ENCODE results near the gene PPP2R2B. TPM values are rescaled to one million over a fixed set of nuclear protein-coding genes. Genes with fewer than 3 reads are reported as not detected.

The PPP2R2B gene
- total RNA-seq, 4 donors from 2014 or later: 0.20 to 1.9 (median 1.3) TPM

DNA sequence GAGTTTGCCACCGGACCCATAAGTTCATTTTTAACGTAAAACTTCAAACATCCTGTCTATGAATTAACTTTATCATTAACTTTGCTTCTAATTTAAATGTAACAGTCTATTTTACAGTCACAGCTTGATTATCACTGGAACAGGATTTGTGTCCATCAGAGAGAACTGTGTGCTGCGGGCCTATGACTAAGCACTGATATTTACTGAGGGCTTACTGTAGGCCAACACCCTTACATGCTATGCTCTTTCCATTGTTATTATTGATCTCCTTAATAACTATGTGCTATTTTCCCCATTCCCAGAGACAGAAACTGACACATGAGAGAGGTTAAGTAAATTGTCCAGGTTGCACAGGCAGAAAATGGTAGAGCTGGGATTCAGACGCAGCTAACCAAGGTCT, 338.6 kb downstream of the PPP2R2B start:
- no peak overlapping the region for H3K4me3 ChIP-seq
- TF ChIP-seq EP300 (IDR thresholded peaks at IDR 0.05; ENCODE audit: low read depth) (no peak), POLR2AphosphoS5 (IDR thresholded peaks at IDR 0.05) (no peak), POLR2A (IDR thresholded peaks at IDR 0.05) (no peak)
- TF ChIP-seq, protein P1, sequence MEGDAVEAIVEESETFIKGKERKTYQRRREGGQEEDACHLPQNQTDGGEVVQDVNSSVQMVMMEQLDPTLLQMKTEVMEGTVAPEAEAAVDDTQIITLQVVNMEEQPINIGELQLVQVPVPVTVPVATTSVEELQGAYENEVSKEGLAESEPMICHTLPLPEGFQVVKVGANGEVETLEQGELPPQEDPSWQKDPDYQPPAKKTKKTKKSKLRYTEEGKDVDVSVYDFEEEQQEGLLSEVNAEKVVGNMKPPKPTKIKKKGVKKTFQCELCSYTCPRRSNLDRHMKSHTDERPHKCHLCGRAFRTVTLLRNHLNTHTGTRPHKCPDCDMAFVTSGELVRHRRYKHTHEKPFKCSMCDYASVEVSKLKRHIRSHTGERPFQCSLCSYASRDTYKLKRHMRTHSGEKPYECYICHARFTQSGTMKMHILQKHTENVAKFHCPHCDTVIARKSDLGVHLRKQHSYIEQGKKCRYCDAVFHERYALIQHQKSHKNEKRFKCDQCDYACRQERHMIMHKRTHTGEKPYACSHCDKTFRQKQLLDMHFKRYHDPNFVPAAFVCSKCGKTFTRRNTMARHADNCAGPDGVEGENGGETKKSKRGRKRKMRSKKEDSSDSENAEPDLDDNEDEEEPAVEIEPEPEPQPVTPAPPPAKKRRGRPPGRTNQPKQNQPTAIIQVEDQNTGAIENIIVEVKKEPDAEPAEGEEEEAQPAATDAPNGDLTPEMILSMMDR (IDR thresholded peaks at IDR 0.05): no peak
- intact Hi-C loops (cut with DNase I; ENCODE audit: low total_unique reads) (loop anchor here (5.0 kb wide), 1 partner anchor 427 kb away; no protein-coding TSS in a partner anchor), in situ Hi-C loops (cut with MboI; ENCODE audit: low pct_ligation_motif_present in 1 of 4, low pct_unique_long_range_greater_than_20kb in 1 of 4, low sequenced_read_pairs in 3 of 4) (loop anchor here (5.0 to 25.0 kb wide), 4 partner anchors 425 to 822 kb away; no protein-coding TSS in a partner anchor)
- peaks cover 7% of the 10 kb centered on the region for H3K27me3 ChIP-seq
- H3K27ac ChIP-seq: no peak overlapping the region
- H3K36me3 ChIP-seq: no peaks in the 10 kb centered on the region
- no peaks in the 10 kb centered on the region for H3K4me1 ChIP-seq
- H3K9me3 ChIP-seq: no peaks in the 10 kb centered on the region
- no peak for DNase-seq
- WGBS, 2 donors (ENCODE audit: low coverage in 1 of 2): 93 to 95% methylated on average over 4 of the region's 4 CpGs

DNA sequence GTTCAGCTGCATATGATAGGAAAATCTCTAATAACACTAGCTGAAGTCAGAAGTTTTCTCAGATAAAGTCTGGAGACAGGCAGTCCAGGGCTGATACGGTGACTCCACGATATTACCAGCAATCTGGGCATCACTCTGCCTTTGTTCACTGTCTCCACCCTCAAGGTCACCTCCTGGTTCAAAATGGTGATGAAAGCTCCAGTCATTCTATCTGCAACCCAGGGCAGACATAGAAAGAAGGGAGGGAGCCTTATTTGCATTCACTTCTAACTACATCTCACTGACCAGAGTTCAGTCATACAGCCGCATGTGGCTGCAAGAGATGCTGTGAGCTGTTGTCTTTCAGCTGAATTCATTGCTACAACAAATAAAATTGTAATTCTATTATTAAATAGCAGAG, 340.1 kb downstream of the PPP2R2B start:
- Histone ChIP-seq H3K27ac (no peak overlapping the region), H3K4me3 (no peak overlapping the region), H3K27me3 (peaks cover 7% of the 10 kb centered on the region), H3K36me3 (no peaks in the 10 kb centered on the region), H3K4me1 (no peaks in the 10 kb centered on the region), H3K9me3 (no peaks in the 10 kb centered on the region)
- intact Hi-C loops (cut with DNase I; ENCODE audit: low total_unique reads): loop anchor here (5.0 kb wide), 1 partner anchor 429 kb away; no protein-coding TSS in a partner anchor
- WGBS, 2 donors (ENCODE audit: low coverage in 1 of 2): 88 to 92% methylated on average over 3 of the region's 3 CpGs
- no peak for TF ChIP-seq POLR2AphosphoS5 (IDR thresholded peaks at IDR 0.05)
- in situ Hi-C loops (cut with MboI; ENCODE audit: low pct_ligation_motif_present in 1 of 4, low pct_unique_long_range_greater_than_20kb in 1 of 4, low sequenced_read_pairs in 3 of 4): loop anchor here (25.0 kb wide), 2 partner anchors 649 to 824 kb away; no protein-coding TSS in a partner anchor
- no peak for DNase-seq

DNA sequence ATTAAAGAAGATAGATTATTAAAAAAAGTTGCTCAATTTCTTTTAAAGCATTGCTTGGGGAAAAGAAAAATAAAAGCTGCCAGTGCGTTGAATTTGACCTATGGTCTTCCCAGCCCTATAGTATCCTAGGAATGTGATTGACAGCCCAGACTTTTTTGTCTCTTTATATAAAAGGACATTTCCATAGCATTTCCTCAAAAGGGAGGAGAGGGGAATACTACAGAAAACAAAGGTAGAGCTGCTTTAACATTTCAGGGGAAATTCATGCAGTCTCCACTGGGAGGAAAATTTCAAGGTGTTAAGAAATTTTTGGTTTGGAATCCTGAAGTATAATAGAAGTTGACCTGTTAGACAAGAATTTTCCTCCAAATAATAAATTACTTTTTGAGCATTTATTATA, 344.7 kb downstream of the PPP2R2B start:
- TF ChIP-seq POLR2AphosphoS5 (IDR thresholded peaks at IDR 0.05) (no peak), POLR2A (IDR thresholded peaks at IDR 0.05) (no peak), EP300 (IDR thresholded peaks at IDR 0.05; ENCODE audit: low read depth) (no peak)
- TF ChIP-seq, protein P1 (IDR thresholded peaks at IDR 0.05): no peak
- Histone ChIP-seq H3K27ac (no peak overlapping the region), H3K4me3 (no peak overlapping the region), H3K9me3 (no peaks in the 10 kb centered on the region), H3K36me3 (no peaks in the 10 kb centered on the region), H3K27me3 (no peaks in the 10 kb centered on the region), H3K4me1 (no peaks in the 10 kb centered on the region)
- no peak for DNase-seq
- WGBS, 2 donors (ENCODE audit: low coverage in 1 of 2): 0% methylated on average over 1 of the region's 1 CpG
- in situ Hi-C loops (cut with MboI; ENCODE audit: low pct_ligation_motif_present in 1 of 4, low pct_unique_long_range_greater_than_20kb in 1 of 4, low sequenced_read_pairs in 3 of 4): loop anchor here (25.0 kb wide), 2 partner anchors 653 to 828 kb away; no protein-coding TSS in a partner anchor
- intact Hi-C loops (cut with DNase I; ENCODE audit: low total_unique reads): no loop called here

DNA sequence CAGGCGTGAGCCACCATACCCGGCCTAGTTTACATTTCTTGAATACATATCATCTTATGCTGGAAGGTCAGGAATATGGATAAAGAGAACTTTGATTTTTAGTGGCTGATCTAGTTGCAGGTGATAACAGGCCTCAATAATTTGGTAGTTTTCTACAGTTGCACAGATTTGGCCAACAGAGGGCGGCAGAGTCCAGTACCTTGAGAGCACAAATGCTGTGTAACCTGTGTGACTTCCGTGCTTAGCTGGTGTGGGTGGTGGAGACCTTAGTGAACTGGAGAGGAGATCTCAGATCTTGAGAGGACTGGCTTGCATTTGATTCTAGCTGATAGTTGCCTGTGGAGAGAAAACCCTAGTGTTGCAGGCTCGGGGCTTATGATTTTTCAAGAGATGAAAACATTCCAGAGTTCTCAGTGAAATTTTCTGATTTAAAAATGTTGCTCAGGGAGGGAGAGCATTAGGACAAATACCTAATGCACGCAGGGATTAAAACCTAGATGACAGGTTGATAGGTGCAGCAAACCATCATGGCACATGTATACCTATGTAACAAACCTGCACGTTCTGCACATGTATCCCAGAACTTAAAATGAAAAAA, 345.2 kb downstream of the PPP2R2B start:
- WGBS, 2 donors (ENCODE audit: low coverage in 1 of 2): 37 to 69% methylated on average over 2 to 7 of the region's 7 CpGs
- no peaks in the 10 kb centered on the region for H3K9me3 ChIP-seq
- in situ Hi-C loops (cut with MboI; ENCODE audit: low pct_ligation_motif_present in 1 of 4, low pct_unique_long_range_greater_than_20kb in 1 of 4, low sequenced_read_pairs in 3 of 4): loop anchor here (25.0 kb wide), 2 partner anchors 654 to 829 kb away; no protein-coding TSS in a partner anchor

More for the DNA sequence above, 345.2 kb downstream of the PPP2R2B start:
- H3K4me1 ChIP-seq: no peaks in the 10 kb centered on the region
- no peaks in the 10 kb centered on the region for H3K27me3 ChIP-seq
- no peak overlapping the region for H3K4me3 ChIP-seq
- TF ChIP-seq POLR2A (IDR thresholded peaks at IDR 0.05): no peak
- TF ChIP-seq, protein P1 (IDR thresholded peaks at IDR 0.05): peak; percentile 61 to 76 (median 71)
- no peaks in the 10 kb centered on the region for H3K36me3 ChIP-seq
- DNase-seq: peak; percentile 73
- intact Hi-C loops (cut with DNase I; ENCODE audit: low total_unique reads): no loop called here
- H3K27ac ChIP-seq: no peak overlapping the region

Small RNA genes lying within 50 kb of the gene (small RNA-seq; reads per million reads assigned to genes)
- 0 reads per million in 4 donors for gene RN7SL791P

Measured in transverse colon (tissue), 4 donors.